Astrocyte (in vitro differentiated cells and primary cell): ENCODE measurements around the gene PPP4R2.

ENCODE experiments used
- CTCF ChIP-seq: IDR thresholded peaks from 2 replicates; pipeline ENCODE4 v1.5.1; 2011; ENCODE audit warnings: low read depth, mild to moderate bottlenecking, inconsistent platforms, low read length, moderate library complexity; ENCODE audit not compliant: insufficient read depth
- EZH2 ChIP-seq: IDR thresholded peaks from 2 replicates; pipeline ENCODE4 v1.6.1; 2012; ENCODE audit warnings: mild to moderate bottlenecking, low read length, inconsistent platforms; ENCODE audit not compliant: insufficient read depth

GRCh38 chr3:73110530-73110929 is 113.9 kb downstream of the PPP4R2 start:
- TF ChIP-seq CTCF (no peak), EZH2 (no peak)
